ENCODE results near the gene DNHD1. TPM values are rescaled to one million over a fixed set of nuclear protein-coding genes. Genes with fewer than 3 reads are reported as not detected.

Gene DNHD1
- total and polyA plus RNA-seq, 8 donors = 1.9 to 11.2 (median 3.5) TPM

DNA sequence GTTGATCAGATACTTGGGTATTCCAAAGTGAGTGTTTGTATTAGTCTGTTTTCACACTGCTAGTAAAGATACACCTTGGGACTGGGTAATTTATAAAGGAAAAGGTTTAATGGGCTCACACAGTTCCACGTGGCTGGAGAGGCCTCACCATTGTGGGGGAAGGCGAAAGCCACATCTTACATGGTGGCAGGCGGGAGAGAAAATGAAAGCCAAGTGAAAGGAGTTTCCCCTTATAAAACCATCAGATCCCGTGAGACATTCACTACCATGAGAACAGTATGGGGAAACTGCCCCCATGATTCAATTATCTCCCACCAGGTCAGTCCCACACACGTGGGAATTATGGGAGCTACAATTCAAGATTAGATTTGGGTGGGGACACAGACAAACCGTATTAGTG lies 8.7 kb upstream of the DNHD1 start:
- TF ChIP-seq, protein P1, sequence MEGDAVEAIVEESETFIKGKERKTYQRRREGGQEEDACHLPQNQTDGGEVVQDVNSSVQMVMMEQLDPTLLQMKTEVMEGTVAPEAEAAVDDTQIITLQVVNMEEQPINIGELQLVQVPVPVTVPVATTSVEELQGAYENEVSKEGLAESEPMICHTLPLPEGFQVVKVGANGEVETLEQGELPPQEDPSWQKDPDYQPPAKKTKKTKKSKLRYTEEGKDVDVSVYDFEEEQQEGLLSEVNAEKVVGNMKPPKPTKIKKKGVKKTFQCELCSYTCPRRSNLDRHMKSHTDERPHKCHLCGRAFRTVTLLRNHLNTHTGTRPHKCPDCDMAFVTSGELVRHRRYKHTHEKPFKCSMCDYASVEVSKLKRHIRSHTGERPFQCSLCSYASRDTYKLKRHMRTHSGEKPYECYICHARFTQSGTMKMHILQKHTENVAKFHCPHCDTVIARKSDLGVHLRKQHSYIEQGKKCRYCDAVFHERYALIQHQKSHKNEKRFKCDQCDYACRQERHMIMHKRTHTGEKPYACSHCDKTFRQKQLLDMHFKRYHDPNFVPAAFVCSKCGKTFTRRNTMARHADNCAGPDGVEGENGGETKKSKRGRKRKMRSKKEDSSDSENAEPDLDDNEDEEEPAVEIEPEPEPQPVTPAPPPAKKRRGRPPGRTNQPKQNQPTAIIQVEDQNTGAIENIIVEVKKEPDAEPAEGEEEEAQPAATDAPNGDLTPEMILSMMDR (IDR thresholded peaks at IDR 0.05) = no peak
- FAIRE-seq = no peak
- no peaks in the 10 kb centered on the region for H3K4me1 ChIP-seq
- H3K9me3 ChIP-seq = no peaks in the 10 kb centered on the region
- 90 to 95% methylated on average over 6 of the region's 6 CpGs for WGBS, 2 donors
- H3K36me3 ChIP-seq = peaks cover 0 to 5% (median 5%) of the 10 kb centered on the region in 3 donors
- no peak overlapping the region for H3K4me3 ChIP-seq
- ATAC-seq = no peak
- DNase-seq = no peak
- intact Hi-C loops (cut with DNase I) = no loop called here
- H3K27me3 ChIP-seq = no peaks in the 10 kb centered on the region
- no peak overlapping the region for H3K27ac ChIP-seq

DNA sequence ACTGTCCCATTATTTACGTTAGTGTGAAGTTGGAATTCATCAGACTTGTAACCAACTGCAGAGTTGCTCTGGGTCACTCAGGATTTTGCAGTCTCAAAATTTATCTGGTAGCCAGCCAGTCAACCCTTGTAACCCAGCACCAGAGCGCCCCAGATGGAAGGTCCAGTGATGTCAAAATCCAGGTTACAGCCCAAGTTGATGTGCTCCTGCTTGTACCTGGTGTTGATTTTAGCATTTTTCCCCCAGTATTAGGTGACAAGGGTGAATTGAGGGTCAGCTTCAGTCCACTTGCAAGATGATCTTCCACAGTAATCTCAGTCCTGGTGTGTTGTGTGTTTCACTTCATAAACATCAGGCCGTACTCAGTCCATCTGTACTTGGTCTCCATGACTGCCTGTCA lies 8.3 kb upstream of the DNHD1 start:
- Histone ChIP-seq H3K36me3 (peaks cover 0 to 10% (median 0%) of the 10 kb centered on the region in 3 donors), H3K27me3 (no peaks in the 10 kb centered on the region), H3K27ac (no peak overlapping the region), H3K4me1 (no peaks in the 10 kb centered on the region), H3K4me3 (no peak overlapping the region), H3K9me3 (no peaks in the 10 kb centered on the region)
- no peak for ATAC-seq
- intact Hi-C loops (cut with DNase I) = no loop called here
- TF ChIP-seq, protein P1 (IDR thresholded peaks at IDR 0.05) = no peak
- 92 to 97% methylated on average over 3 of the region's 3 CpGs for WGBS, 2 donors
- DNase-seq = no peak
- no peak for FAIRE-seq

- FAIRE-seq (no peak), ATAC-seq (peak in 1 of 4 donors; percentile 35), DNase-seq (no peak)
- 60 to 61% methylated on average over 4 of the region's 4 CpGs for WGBS, 2 donors
- Histone ChIP-seq H3K4me1 (no peaks in the 10 kb centered on the region), H3K4me3 (no peak overlapping the region), H3K27me3 (no peaks in the 10 kb centered on the region), H3K9me3 (no peaks in the 10 kb centered on the region), H3K27ac (no peak overlapping the region), H3K36me3 (peaks cover 0 to 10% (median 0%) of the 10 kb centered on the region in 3 donors)
- intact Hi-C loops (cut with DNase I) = no loop called here
- TF ChIP-seq, protein P1 (IDR thresholded peaks at IDR 0.05) = no peak
These were observed 7.8 kb upstream of the DNHD1 start for GRCh38 chr11:6489306-6489705.

DNA sequence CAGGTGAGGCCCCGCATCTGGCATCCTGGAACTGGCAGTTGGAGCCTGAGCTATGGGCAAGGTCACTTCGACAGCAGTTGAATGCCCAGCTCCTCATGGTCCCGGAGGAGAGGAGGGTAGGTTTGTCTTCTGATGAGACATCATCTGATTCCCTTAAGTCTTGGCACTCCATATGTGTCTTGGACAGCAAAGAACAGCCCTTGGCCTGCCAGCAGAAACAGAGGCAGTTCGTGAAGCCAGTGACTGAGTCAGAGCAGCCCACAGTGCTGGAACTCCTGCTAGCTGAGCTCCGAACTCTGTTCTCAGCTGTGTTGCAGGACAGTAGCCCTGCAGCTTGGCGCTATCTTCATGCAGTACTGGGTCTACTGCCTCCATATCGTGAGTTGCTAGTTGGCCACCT lies 1.0 kb downstream of the DNHD1 start:
- Histone ChIP-seq H3K4me1 (no peaks in the 10 kb centered on the region), H3K27ac (no peak overlapping the region), H3K36me3 (peaks cover 0 to 11% (median 0%) of the 10 kb centered on the region in 3 donors), H3K4me3 (no peak overlapping the region), H3K27me3 (no peaks in the 10 kb centered on the region), H3K9me3 (no peaks in the 10 kb centered on the region)
- TF ChIP-seq, protein P1 (IDR thresholded peaks at IDR 0.05) = no peak
- ATAC-seq = peak in 1 of 4 donors; percentile 49
- FAIRE-seq = no peak
- 77 to 86% methylated on average over 7 of the region's 7 CpGs for WGBS, 2 donors
- DNase-seq = no peak
- intact Hi-C loops (cut with DNase I) = no loop called here

DNA sequence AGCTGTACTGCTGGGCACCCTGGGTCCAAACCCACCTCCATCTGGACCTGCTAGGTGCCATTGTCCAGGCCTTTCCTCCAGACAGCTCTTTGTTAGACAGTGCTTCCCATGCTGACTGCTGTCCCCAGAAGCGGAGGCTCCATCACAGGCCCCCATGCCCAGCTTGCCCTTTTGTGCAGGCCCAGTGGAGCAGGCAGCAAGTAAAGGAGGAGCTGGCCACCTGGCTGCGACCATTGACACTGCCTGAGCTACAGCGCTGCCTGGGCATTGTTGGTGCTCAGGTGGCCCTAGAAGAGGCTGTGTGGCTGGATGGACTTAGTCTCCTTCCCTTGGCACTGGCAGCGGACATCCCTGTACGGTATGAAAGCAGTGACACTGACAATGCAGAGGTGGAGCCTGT lies 1.5 kb downstream of the DNHD1 start:
- DNase-seq (no peak), FAIRE-seq (no peak), ATAC-seq (no peak)
- no peaks in the 10 kb centered on the region for H3K9me3 ChIP-seq
- no peaks in the 10 kb centered on the region for H3K4me1 ChIP-seq
- 90 to 94% methylated on average over 5 of the region's 5 CpGs for WGBS, 2 donors
- TF ChIP-seq, protein P1 (IDR thresholded peaks at IDR 0.05) = no peak
- peaks cover 0 to 13% (median 0%) of the 10 kb centered on the region in 3 donors for H3K36me3 ChIP-seq
- intact Hi-C loops (cut with DNase I) = no loop called here
- H3K27ac ChIP-seq = no peak overlapping the region
- no peak overlapping the region for H3K4me3 ChIP-seq
- H3K27me3 ChIP-seq = no peaks in the 10 kb centered on the region
